ENCODE data around the gene AP2A2.

The AP2A2 gene

GRCh38 chr11:910044-910588 is 15.6 kb upstream of the AP2A2 start:
- CTCF ChIA-PET = no interaction called here
- Mint-ChIP-seq H3K4me3 (peak overlapping the region; percentile 94), H3K36me3 (peaks cover 4% of the 10 kb centered on the region), H3K9me3 (no peaks in the 10 kb centered on the region), H3K27me3 (peaks cover 4% of the 10 kb centered on the region), H3K27ac (peak overlapping the region; percentile 82), H3K4me1 (peaks cover 28% of the 10 kb centered on the region)
- no peak for DNase-seq

GRCh38 chr11:910589-911030 is 15.1 kb upstream of the AP2A2 start, which contains the start of gene CHID1:
Gene CHID1, minus strand, starts transcription at chr11:910810. Its CDS starts 5,994 bp downstream, at chr11:904816.
- peak within 1 kb of the TSS; percentile 86 for H3K27ac Mint-ChIP-seq
- CTCF ChIA-PET = interaction anchor here (1.9 kb wide), 1 partner anchor 62 kb away, joined by 6 read pairs; no protein-coding TSS in a partner anchor
- peaks cover 28% of the 10 kb centered on the region for H3K4me1 Mint-ChIP-seq
- no peaks in the 10 kb centered on the region for H3K9me3 Mint-ChIP-seq
- peaks cover 6% of the 10 kb centered on the region for H3K27me3 Mint-ChIP-seq
- peaks cover 4% of the 10 kb centered on the region for H3K36me3 Mint-ChIP-seq
- H3K4me3 Mint-ChIP-seq = peak within 1 kb of the TSS; percentile 94
- peak; percentile 89 for DNase-seq

- Mint-ChIP-seq H3K4me1 (peaks cover 28% of the 10 kb centered on the region), H3K9me3 (no peaks in the 10 kb centered on the region)
- DNase-seq = peak; percentile 61
These were observed 14.4 kb upstream of the AP2A2 start for GRCh38 chr11:911031-911889.

GRCh38 chr11:911890-912219 is 13.8 kb upstream of the AP2A2 start:
- Mint-ChIP-seq H3K36me3 (peaks cover 4% of the 10 kb centered on the region), H3K27me3 (peaks cover 15% of the 10 kb centered on the region), H3K27ac (peak overlapping the region; percentile 86), H3K9me3 (no peaks in the 10 kb centered on the region), H3K4me3 (peak overlapping the region; percentile 82), H3K4me1 (peaks cover 28% of the 10 kb centered on the region)
- CTCF ChIA-PET = interaction anchor here (1.4 to 1.9 kb wide), 2 partner anchors 13 to 63 kb away, joined by 4 to 6 read pairs; partner anchors contain the start of gene AP2A2
- DNase-seq = no peak

More at GRCh38 chr11:911031-911889, 14.4 kb upstream of the AP2A2 start:
- peak overlapping the region; percentile 86 for H3K27ac Mint-ChIP-seq
- H3K4me3 Mint-ChIP-seq = peak overlapping the region; percentile 82
- CTCF ChIA-PET = interaction anchor here (1.4 to 1.9 kb wide), 2 partner anchors 14 to 63 kb away, joined by 4 to 6 read pairs; partner anchors contain the start of gene AP2A2
- peaks cover 12% of the 10 kb centered on the region for H3K27me3 Mint-ChIP-seq
- peaks cover 4% of the 10 kb centered on the region for H3K36me3 Mint-ChIP-seq

- Mint-ChIP-seq H3K36me3 (peaks cover 4% of the 10 kb centered on the region), H3K27ac (no peak overlapping the region), H3K9me3 (no peaks in the 10 kb centered on the region), H3K27me3 (peaks cover 15% of the 10 kb centered on the region), H3K4me3 (peak overlapping the region; percentile 82), H3K4me1 (peaks cover 28% of the 10 kb centered on the region)
- CTCF ChIA-PET = interaction anchor here (1.4 to 1.9 kb wide), 2 partner anchors 13 to 64 kb away, joined by 4 to 6 read pairs; partner anchors contain the start of gene AP2A2
- no peak for DNase-seq
These were observed 13.4 kb upstream of the AP2A2 start for GRCh38 chr11:912266-912665.

GRCh38 chr11:913043-913442 is 12.6 kb upstream of the AP2A2 start:
- Mint-ChIP-seq H3K9me3 (no peaks in the 10 kb centered on the region), H3K4me1 (peaks cover 27% of the 10 kb centered on the region), H3K27me3 (peaks cover 15% of the 10 kb centered on the region), H3K36me3 (peaks cover 4% of the 10 kb centered on the region), H3K4me3 (no peak overlapping the region), H3K27ac (no peak overlapping the region)
- DNase-seq = no peak
- CTCF ChIA-PET = no interaction called here

GRCh38 chr11:914204-914603 is 11.5 kb upstream of the AP2A2 start:
- H3K9me3 Mint-ChIP-seq = no peaks in the 10 kb centered on the region
- H3K27me3 Mint-ChIP-seq = peaks cover 15% of the 10 kb centered on the region
- no peak for DNase-seq
- peaks cover 4% of the 10 kb centered on the region for H3K36me3 Mint-ChIP-seq
- peaks cover 20% of the 10 kb centered on the region for H3K4me1 Mint-ChIP-seq
- no peak overlapping the region for H3K27ac Mint-ChIP-seq
- H3K4me3 Mint-ChIP-seq = no peak overlapping the region
- CTCF ChIA-PET = no interaction called here

- CTCF ChIA-PET = no interaction called here
These were observed 10.7 kb upstream of the AP2A2 start for GRCh38 chr11:914747-915501.

GRCh38 chr11:917426-917825 is 8.2 kb upstream of the AP2A2 start:
- Mint-ChIP-seq H3K4me3 (no peak overlapping the region), H3K27me3 (peaks cover 15% of the 10 kb centered on the region), H3K36me3 (no peaks in the 10 kb centered on the region), H3K9me3 (no peaks in the 10 kb centered on the region), H3K4me1 (peaks cover 3% of the 10 kb centered on the region), H3K27ac (no peak overlapping the region)
- CTCF ChIA-PET = no interaction called here
- DNase-seq = no peak

More at GRCh38 chr11:914747-915501, 10.7 kb upstream of the AP2A2 start:
- H3K4me3 Mint-ChIP-seq = no peak overlapping the region
- no peaks in the 10 kb centered on the region for H3K9me3 Mint-ChIP-seq
- H3K27ac Mint-ChIP-seq = no peak overlapping the region
- DNase-seq = no peak
- peaks cover 15% of the 10 kb centered on the region for H3K27me3 Mint-ChIP-seq
- H3K36me3 Mint-ChIP-seq = peaks cover 4% of the 10 kb centered on the region
- H3K4me1 Mint-ChIP-seq = peaks cover 13% of the 10 kb centered on the region

GRCh38 chr11:921921-922678 is 3.6 kb upstream of the AP2A2 start:
- no peak overlapping the region for H3K27ac Mint-ChIP-seq
- peaks cover 4% of the 10 kb centered on the region for H3K27me3 Mint-ChIP-seq
- CTCF ChIA-PET = no interaction called here

GRCh38 chr11:923691-924405 is 1.8 kb upstream of the AP2A2 start:
- no peak for DNase-seq
- Mint-ChIP-seq H3K36me3 (peaks cover 9% of the 10 kb centered on the region), H3K27me3 (peaks cover 4% of the 10 kb centered on the region), H3K4me3 (peak overlapping the region; percentile 44), H3K4me1 (peaks cover 26% of the 10 kb centered on the region), H3K27ac (no peak overlapping the region), H3K9me3 (no peaks in the 10 kb centered on the region)
- CTCF ChIA-PET = interaction anchor here (1.1 to 1.7 kb wide), 2 partner anchors 12 to 14 kb away, joined by 4 read pairs; no protein-coding TSS in a partner anchor

More at GRCh38 chr11:921921-922678, 3.6 kb upstream of the AP2A2 start:
- Mint-ChIP-seq H3K4me1 (peaks cover 9% of the 10 kb centered on the region), H3K9me3 (no peaks in the 10 kb centered on the region), H3K36me3 (no peaks in the 10 kb centered on the region), H3K4me3 (no peak overlapping the region)
- no peak for DNase-seq

- CTCF ChIA-PET = interaction anchor here (1.1 to 1.7 kb wide), 2 partner anchors 13 kb away, joined by 4 read pairs; no protein-coding TSS in a partner anchor
- Mint-ChIP-seq H3K36me3 (peaks cover 9% of the 10 kb centered on the region), H3K27me3 (peaks cover 4% of the 10 kb centered on the region), H3K9me3 (no peaks in the 10 kb centered on the region), H3K4me1 (peaks cover 33% of the 10 kb centered on the region), H3K27ac (no peak overlapping the region), H3K4me3 (peak overlapping the region; percentile 23)
- no peak for DNase-seq
These were observed 1.1 kb upstream of the AP2A2 start for GRCh38 chr11:924406-925157.

Data from activated naive CD4-positive, alpha-beta T cell treated with anti-CD3 and anti-CD28 coated beads, Interleukin-2, amount 10 ng/mL, durations not matched to agents 7 days and 5 days (primary cell).